ENCODE data around the gene DDHD1. TPM values are rescaled to one million over a fixed set of nuclear protein-coding genes. Genes with fewer than 3 reads are reported as not detected.

Gene DDHD1
- total RNA-seq, 1 experiment from 2014 or later = 15.7 TPM

DNA sequence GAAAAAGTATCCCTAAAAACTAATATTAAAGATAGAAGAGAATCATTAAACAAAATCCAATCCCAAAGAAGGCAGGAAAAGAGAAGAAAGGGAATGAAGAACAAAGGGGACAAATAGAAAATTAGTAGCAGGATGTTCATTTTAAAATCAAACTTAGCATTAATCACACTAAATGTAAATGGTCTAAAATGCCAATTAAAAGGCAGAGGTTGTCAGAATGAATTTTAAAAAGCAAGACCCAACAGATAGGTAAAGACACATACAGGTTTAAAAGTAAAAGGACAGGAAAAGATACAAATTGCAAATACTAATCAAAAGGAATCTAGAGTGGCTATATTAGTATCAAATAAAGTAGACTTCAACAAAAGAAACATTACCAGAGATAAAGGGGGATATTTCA lies 12.5 kb downstream of the DDHD1 start:
- H3K27me3 Mint-ChIP-seq (ENCODE audit: low read depth) = no peaks in the 10 kb centered on the region
- no peak overlapping the region for H3K27ac Mint-ChIP-seq
- Histone ChIP-seq H3K23me2 (ENCODE audit: insufficient read length, low read depth, low read length, poor library complexity, severe bottlenecking) (no peaks in the 10 kb centered on the region), H2AFZ (ENCODE audit: low read length) (no peak overlapping the region), H3K79me2 (ENCODE audit: insufficient read depth, low read length) (no peaks in the 10 kb centered on the region; the same call in 1 of the 2 replicates), H3K4ac (ENCODE audit: low read depth, low read length) (no peak overlapping the region), H2BK12ac (ENCODE audit: insufficient read length, low read depth, low read length) (no peak overlapping the region), H4K8ac (replicated peaks; ENCODE audit: insufficient read length, low read depth, low read length) (no peak overlapping the region), H2AK5ac (ENCODE audit: insufficient read length, low read length) (no peak overlapping the region), H4K5ac (ENCODE audit: insufficient read length, low read depth, low read length) (no peak overlapping the region), H3K18ac (ENCODE audit: insufficient read length, low read depth, low read length) (no peak overlapping the region), H2BK120ac (ENCODE audit: low read depth, low read length, poor library complexity, severe bottlenecking) (no peak overlapping the region), H4K20me1 (ENCODE audit: control insufficient read depth, insufficient read depth, insufficient read length) (no peaks in the 10 kb centered on the region), H3K9ac (ENCODE audit: extremely low read depth, insufficient read length, low read length) (no peak overlapping the region), H3K27ac (ENCODE audit: insufficient read length, low read depth, low read length) (no peak overlapping the region), H2BK15ac (ENCODE audit: low read depth, low read length) (no peak overlapping the region), H2BK5ac (ENCODE audit: insufficient read length, low read length) (no peak overlapping the region), H3T11ph (ENCODE audit: low read length) (no peak overlapping the region), H3K14ac (ENCODE audit: insufficient read depth, low read length) (no peak overlapping the region), H3K56ac (ENCODE audit: insufficient read length, low read depth, low read length) (no peak overlapping the region), H2BK20ac (ENCODE audit: low read depth, low read length, poor library complexity, severe bottlenecking) (no peak overlapping the region), H3K4me2 (ENCODE audit: insufficient read depth, insufficient read length, low read length) (no peak overlapping the region), H3K9me3 (ENCODE audit: control insufficient read depth, low read depth, low read length) (peaks cover 5% of the 10 kb centered on the region), H3K23ac (ENCODE audit: insufficient read length, low read depth, low read length) (no peak overlapping the region), H3K79me1 (ENCODE audit: insufficient read depth, low read depth, low read length, poor library complexity, severe bottlenecking) (peaks cover 4% of the 10 kb centered on the region), H3K4me1 (ENCODE audit: insufficient read depth, low read length) (no peaks in the 10 kb centered on the region; the same call in 1 of the 2 replicates), H3K27me3 (ENCODE audit: insufficient read depth, low read length) (no peaks in the 10 kb centered on the region), H4K91ac (ENCODE audit: insufficient read length, low read depth, low read length) (no peak overlapping the region)
- peaks cover 31 to 54% of the 10 kb centered on the region in 2 experiments for H3K9me3 Mint-ChIP-seq
- TF ChIP-seq, protein P1, sequence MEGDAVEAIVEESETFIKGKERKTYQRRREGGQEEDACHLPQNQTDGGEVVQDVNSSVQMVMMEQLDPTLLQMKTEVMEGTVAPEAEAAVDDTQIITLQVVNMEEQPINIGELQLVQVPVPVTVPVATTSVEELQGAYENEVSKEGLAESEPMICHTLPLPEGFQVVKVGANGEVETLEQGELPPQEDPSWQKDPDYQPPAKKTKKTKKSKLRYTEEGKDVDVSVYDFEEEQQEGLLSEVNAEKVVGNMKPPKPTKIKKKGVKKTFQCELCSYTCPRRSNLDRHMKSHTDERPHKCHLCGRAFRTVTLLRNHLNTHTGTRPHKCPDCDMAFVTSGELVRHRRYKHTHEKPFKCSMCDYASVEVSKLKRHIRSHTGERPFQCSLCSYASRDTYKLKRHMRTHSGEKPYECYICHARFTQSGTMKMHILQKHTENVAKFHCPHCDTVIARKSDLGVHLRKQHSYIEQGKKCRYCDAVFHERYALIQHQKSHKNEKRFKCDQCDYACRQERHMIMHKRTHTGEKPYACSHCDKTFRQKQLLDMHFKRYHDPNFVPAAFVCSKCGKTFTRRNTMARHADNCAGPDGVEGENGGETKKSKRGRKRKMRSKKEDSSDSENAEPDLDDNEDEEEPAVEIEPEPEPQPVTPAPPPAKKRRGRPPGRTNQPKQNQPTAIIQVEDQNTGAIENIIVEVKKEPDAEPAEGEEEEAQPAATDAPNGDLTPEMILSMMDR (conservative IDR thresholded peaks at IDR 0.05) = no peak
- DNase-seq = no peak
- H3K4me3 Mint-ChIP-seq = no peak overlapping the region
- peaks cover 13% of the 10 kb centered on the region in 2 experiments for H3K4me1 Mint-ChIP-seq
- peaks cover 26 to 48% (median 35%) of the 10 kb centered on the region in 3 experiments for H3K36me3 Mint-ChIP-seq (ENCODE audit: insufficient read depth in 1 of 3, low read depth in 3 of 3)
